ENCODE results near the gene PSMD11.

Gene PSMD11

DNA sequence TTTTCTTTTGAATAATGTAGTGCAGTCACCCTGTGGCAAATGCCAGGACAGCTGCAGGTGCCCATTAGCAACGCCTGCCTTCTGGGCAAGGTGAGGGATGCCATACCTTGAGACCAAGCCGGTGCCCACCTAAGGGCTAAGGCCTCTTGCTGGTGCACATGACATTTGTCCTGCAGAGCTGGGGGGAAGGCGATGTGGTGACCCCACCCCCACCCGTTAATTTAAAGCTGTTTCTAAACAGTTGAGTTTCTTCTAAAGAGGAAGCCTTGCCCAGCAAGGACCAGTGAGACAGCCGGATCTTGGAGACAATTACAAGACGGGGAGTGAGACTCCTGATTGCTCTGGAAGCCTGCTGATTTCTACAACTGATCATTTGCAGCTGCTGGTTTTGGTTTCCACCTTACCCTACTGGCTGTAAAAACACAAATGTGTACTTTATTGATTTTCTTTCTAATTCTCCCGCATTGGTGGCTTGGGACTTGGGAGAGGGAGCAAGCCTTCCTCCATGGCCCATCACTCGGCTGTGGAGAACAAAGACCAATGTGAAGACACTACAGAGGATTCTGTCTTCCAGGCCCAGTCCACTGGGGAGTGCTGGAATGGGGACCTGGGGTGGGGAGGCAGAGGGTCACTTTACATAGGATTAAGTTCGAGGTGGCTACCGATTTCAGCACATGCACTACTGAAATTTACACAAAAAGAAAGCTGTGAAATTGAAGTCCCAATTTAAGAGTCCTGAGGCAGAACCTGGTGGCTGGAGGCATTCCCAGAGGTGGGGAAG, 45.2 kb downstream of the PSMD11 start:
- in situ Hi-C loops (cut with MboI; ENCODE audit: low sequenced_read_pairs), result no loop called here

GRCh38 chr17:32490101-32490482, 45.8 kb downstream of the PSMD11 start:
- in situ Hi-C loops (cut with MboI; ENCODE audit: low sequenced_read_pairs), result no loop called here

- in situ Hi-C loops (cut with MboI; ENCODE audit: low sequenced_read_pairs), result no loop called here
Observed at GRCh38 chr17:32491371-32492263, 47.3 kb downstream of the PSMD11 start.

DNA sequence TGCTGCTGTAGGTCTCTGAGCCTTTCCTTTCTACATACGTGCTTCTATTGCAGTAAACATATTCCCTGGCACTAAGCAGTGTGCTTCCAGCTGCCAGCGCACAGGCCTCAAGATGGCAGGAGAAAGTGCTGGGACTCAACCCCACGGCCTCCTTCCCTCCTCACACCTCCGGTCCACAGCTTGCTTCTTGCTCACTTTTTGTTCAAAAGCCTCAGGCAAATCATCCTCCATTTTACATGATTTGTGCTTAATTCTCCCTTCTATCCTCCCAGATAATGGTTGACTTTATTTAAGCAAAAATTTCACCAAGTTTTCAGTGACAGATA, 47.9 kb downstream of the PSMD11 start:
- in situ Hi-C loops (cut with MboI; ENCODE audit: low sequenced_read_pairs), result no loop called here

DNA sequence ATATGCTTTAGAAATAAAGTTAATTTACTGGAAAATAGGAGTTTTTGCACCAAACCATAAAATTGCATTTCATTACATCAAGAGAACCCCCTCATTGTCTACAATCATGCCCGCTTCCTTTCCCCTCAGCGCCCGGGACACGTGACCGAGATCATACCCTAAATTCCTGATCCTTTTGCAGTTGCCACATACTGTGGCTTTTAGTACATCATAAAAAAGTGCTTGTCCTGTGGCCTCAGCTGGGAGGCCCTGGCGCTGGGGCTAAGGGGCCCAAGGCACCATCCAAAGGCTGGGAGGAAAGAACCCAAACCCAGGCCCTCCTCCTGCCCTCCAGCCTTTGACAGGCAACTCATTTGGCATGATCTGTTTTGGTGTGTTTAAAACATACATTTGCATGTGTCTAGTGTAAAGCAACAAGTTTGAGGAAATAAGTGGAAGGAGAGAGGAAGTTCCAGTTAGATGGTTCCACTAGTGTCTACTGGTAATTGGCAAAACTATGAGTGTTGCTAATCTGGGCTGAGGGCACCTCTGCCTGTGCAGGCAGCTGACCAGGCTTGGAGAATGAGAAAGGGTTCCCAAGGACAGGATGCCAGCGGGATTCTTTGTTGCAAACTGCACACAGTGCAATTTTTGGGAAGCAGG, 48.5 kb downstream of the PSMD11 start:
- in situ Hi-C loops (cut with MboI; ENCODE audit: low sequenced_read_pairs), result no loop called here

GRCh38 chr17:32493571-32493970, 49.3 kb downstream of the PSMD11 start:
- in situ Hi-C loops (cut with MboI; ENCODE audit: low sequenced_read_pairs), result no loop called here

GRCh38 chr17:32493976-32494513, 49.7 kb downstream of the PSMD11 start:
- in situ Hi-C loops (cut with MboI; ENCODE audit: low sequenced_read_pairs), result no loop called here

DNA sequence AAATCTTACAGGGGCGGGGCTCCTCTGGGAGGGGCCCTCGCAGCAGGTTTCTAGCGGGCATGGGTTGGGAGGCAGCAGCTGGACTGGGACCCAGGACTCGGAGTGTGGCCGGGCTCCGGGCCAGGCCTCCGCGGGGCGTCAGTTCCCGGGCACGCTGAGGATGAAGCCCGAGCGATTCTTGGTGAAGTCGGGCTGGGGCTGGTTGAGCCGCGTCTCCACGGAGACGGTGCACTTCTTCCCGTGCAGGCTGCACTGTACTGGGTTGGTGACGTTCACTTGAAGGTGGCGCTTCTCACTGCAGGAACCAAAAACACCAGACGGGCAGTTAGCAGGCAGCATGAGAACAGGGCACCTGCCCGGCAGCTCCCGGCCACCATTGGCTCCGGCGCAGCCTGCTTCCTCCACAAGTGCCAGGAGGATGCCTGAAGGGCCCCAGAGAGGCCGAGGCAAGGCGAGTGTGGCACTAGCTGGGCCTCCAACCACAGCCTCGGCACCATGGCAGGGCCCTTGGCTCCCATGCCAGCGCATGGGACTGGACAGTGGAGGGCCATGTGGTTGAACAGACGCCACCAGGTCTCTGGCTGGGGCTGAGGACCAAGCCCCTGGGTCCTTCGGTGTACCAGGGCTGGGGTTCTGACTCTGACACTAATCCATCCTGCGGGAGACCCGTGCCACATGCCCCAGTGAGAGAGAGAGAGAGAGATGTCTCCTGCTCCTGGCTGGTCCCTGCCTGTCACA, 50.5 kb downstream of the PSMD11 start:
- in situ Hi-C loops (cut with MboI; ENCODE audit: low sequenced_read_pairs), result no loop called here

GRCh38 chr17:32495359-32496231, 51.3 kb downstream of the PSMD11 start:
- in situ Hi-C loops (cut with MboI; ENCODE audit: low sequenced_read_pairs), result no loop called here

- in situ Hi-C loops (cut with MboI; ENCODE audit: low sequenced_read_pairs), result no loop called here
Observed at GRCh38 chr17:32496395-32497073, 52.2 kb downstream of the PSMD11 start.

DNA sequence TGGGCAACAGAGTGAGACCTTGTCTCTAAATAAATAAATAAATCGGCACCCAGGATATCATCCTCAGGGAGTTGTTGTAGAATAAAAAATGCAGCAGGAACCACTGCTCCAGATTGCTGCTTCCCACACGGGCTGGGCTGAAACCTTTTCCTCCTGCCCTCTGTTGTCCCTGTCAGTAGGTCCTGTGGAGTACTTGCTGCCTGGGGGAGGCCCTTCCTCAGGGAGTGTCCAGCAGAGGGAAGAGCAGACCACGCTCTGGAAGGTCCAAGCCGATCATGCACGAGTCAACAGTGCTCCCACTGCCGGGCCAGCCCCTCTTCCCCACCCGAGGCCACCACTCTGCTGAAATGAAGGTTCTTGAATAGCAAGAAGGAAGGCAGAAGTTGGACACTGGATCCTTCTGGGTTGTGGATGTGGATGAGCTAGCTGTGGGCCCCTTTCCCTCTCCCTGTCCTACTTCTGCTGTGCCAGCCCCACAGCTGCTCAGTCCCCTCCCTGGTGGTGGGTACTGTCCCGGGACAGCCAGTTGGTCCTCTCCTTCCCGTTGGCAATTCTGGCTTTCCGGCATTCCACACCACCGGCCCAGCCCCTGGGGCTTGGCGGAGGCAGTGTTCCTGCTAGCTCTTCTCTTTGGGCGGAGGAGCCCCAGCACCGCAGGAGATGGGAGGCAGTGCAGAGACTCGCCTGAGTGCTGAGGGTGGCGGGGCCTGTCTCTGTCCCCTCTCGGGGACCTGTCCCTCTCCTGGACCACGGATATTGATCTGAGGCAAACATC, 53.3 kb downstream of the PSMD11 start:
- in situ Hi-C loops (cut with MboI; ENCODE audit: low sequenced_read_pairs), result no loop called here

GRCh38 chr17:32498391-32498790, 54.1 kb downstream of the PSMD11 start:
- in situ Hi-C loops (cut with MboI; ENCODE audit: low sequenced_read_pairs), result no loop called here

- in situ Hi-C loops (cut with MboI; ENCODE audit: low sequenced_read_pairs), result no loop called here
Observed at GRCh38 chr17:32502013-32502412, 57.7 kb downstream of the PSMD11 start.

- in situ Hi-C loops (cut with MboI; ENCODE audit: low sequenced_read_pairs), result no loop called here
Observed at GRCh38 chr17:32502710-32503109, 58.4 kb downstream of the PSMD11 start.

DNA sequence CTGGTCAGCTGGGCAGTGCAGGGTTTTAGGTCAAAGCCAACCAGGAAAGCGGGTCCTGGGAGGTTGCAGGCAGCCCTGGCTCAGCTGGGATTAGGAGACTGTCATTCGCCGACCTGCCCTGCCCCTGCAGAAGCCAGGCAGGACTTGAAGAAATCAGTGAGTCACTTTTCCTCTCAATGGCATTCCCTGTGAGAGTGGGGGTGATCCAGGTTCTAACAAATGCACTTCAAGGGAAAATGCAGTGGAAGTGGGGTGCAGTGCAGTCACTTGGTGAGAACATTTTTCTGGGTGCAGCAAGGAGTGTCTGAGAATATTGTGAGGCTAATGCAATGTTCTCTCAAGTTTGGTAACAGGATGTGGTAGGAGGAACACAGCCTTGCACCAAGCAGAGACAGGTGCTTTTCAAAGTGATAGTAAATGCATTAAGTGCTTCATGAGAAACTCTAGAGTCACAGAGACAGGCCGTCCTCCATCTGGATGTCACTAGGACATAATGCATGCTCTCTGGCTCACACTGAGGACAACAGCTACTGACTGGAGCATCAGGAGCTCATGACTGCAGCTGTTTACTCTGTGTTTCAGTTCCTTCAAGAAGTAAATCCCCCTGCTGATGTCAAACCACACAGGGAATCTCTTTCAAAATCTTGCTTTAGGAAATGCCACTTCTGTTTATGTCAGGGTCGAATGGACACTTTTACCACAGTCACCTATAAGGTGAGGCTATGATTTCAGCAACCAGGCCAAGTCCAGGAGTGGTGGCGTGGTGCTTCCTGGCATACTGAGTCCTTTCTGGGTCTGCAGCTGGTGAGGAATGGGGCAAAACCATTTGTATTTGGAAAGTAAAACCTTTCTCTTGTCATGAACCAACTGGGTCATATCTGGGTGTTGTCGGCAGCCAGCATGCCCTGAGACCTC, 59.2 kb downstream of the PSMD11 start:
- in situ Hi-C loops (cut with MboI; ENCODE audit: low sequenced_read_pairs), result no loop called here

DNA sequence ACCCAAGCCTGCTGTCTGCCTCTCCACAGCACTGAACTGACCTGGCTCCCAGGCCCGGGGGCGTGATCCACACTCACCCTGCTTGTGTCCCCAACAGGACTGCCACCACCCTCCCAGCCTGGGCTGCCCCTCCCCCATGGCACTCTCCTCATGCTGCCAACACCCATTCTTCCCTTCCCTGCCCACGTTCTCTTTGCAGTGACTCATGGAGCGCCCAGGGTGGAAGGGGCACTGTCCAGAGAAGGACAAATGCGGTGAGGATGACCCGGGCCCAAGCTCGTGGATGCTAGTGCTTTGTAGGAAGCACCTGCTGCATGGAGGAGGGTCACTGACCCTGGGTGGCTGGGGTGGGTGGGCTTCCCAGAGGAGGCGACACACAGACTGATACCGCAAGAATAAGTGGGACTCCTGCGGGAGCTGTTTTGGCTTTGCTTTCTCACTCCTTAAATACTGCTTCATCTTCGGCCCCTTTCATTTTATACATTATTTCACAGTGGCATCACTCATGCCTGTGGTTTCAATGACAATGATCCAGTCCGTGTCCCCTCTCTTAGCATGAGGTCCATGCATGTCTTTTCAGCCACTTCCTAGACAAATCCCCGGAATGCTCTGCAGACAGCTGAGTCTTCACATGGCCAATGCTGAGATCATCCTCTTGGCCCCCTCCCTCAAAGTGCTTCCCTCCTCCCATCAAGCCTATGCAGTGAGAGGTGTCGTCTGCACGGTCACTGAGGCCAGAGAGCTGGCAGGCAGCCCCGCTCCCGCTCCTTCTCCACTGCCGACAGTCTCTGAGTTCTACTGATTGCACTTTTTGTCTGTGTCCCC, 60.1 kb downstream of the PSMD11 start:
- in situ Hi-C loops (cut with MboI; ENCODE audit: low sequenced_read_pairs), result no loop called here

DNA sequence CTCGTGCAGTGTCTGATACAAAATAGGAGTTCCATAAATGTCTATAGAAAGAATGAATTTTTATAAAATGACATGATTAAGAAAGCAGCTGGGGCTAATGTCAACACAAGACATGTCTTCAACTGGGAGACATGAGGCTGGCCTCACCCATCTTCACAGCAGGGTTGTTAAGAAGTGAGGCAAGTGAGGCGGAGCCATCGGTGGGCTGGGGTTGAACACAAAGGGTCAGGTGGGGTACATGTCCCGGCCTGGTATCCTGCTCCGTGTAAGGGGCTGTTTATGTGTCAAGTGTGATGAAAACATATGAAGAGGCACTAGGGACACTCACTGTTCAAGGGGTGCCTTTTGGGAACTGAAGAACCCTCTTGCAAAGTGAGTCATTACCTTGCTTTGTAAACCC, 64.6 kb downstream of the PSMD11 start:
- in situ Hi-C loops (cut with MboI; ENCODE audit: low sequenced_read_pairs), result no loop called here

Measured in HL-60/S4 (cell line).